Measurements from ENCODE around the gene KCTD16. TPM values are rescaled to one million over a fixed set of nuclear protein-coding genes. Genes with fewer than 3 reads are reported as not detected.

KCTD16 gene
- total and polyA plus RNA-seq, 12 donors: 0.02 to 0.42 (median 0.10) TPM; not detected in 2

GRCh38 chr5:144125163-144125726 lies 45.4 kb upstream of the KCTD16 start:
- WGBS, 2 donors: 72 to 73% methylated on average over 4 of the region's 4 CpGs
- intact Hi-C loops (cut with DNase I): no loop called here
- no peaks in the 10 kb centered on the region for H3K4me1 ChIP-seq
- no peaks in the 10 kb centered on the region for H3K9me3 ChIP-seq
- DNase-seq (no peak), ATAC-seq (no peak)
- TF ChIP-seq, protein P1, sequence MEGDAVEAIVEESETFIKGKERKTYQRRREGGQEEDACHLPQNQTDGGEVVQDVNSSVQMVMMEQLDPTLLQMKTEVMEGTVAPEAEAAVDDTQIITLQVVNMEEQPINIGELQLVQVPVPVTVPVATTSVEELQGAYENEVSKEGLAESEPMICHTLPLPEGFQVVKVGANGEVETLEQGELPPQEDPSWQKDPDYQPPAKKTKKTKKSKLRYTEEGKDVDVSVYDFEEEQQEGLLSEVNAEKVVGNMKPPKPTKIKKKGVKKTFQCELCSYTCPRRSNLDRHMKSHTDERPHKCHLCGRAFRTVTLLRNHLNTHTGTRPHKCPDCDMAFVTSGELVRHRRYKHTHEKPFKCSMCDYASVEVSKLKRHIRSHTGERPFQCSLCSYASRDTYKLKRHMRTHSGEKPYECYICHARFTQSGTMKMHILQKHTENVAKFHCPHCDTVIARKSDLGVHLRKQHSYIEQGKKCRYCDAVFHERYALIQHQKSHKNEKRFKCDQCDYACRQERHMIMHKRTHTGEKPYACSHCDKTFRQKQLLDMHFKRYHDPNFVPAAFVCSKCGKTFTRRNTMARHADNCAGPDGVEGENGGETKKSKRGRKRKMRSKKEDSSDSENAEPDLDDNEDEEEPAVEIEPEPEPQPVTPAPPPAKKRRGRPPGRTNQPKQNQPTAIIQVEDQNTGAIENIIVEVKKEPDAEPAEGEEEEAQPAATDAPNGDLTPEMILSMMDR (IDR thresholded peaks at IDR 0.05): no peak
- H3K27ac ChIP-seq: no peak overlapping the region
- H3K36me3 ChIP-seq: no peaks in the 10 kb centered on the region
- no peak overlapping the region for H3K4me3 ChIP-seq
- no peaks in the 10 kb centered on the region for H3K27me3 ChIP-seq

- TF ChIP-seq, protein P1 (IDR thresholded peaks at IDR 0.05): no peak
- Histone ChIP-seq H3K27me3 (no peaks in the 10 kb centered on the region), H3K4me1 (no peaks in the 10 kb centered on the region), H3K36me3 (no peaks in the 10 kb centered on the region), H3K4me3 (no peak overlapping the region), H3K27ac (no peak overlapping the region), H3K9me3 (peaks cover 0 to 2% (median 0%) of the 10 kb centered on the region in 11 donors)
- DNase-seq: no peak
- no peak for ATAC-seq
- intact Hi-C loops (cut with DNase I): no loop called here
- WGBS, 2 donors: 90 to 95% methylated on average over 4 of the region's 4 CpGs
Observed at GRCh38 chr5:144126707-144127106, 44.0 kb upstream of the KCTD16 start.

- H3K36me3 ChIP-seq: no peaks in the 10 kb centered on the region
- H3K27me3 ChIP-seq: no peaks in the 10 kb centered on the region
- peaks cover 0 to 10% (median 0%) of the 10 kb centered on the region in 11 donors for H3K9me3 ChIP-seq
- no peak for DNase-seq
- H3K4me3 ChIP-seq: no peak overlapping the region
- H3K4me1 ChIP-seq: no peaks in the 10 kb centered on the region
- no peak for ATAC-seq
- WGBS, 2 donors: 66 to 87% methylated on average over 4 of the region's 4 CpGs
- intact Hi-C loops (cut with DNase I): no loop called here
- no peak overlapping the region for H3K27ac ChIP-seq
- TF ChIP-seq, protein P1 (IDR thresholded peaks at IDR 0.05): no peak
Observed at GRCh38 chr5:144128844-144129243, 41.8 kb upstream of the KCTD16 start.

- no peaks in the 10 kb centered on the region for H3K36me3 ChIP-seq
- H3K4me3 ChIP-seq: no peak overlapping the region
- TF ChIP-seq, protein P1 (IDR thresholded peaks at IDR 0.05): no peak
- H3K27ac ChIP-seq: no peak overlapping the region
- H3K27me3 ChIP-seq: no peaks in the 10 kb centered on the region
- no peaks in the 10 kb centered on the region for H3K4me1 ChIP-seq
- 88 to 90% methylated on average over 4 of the region's 4 CpGs for WGBS, 2 donors
- H3K9me3 ChIP-seq: peaks cover 0 to 10% (median 0%) of the 10 kb centered on the region in 11 donors
- intact Hi-C loops (cut with DNase I): loop anchor here in 1 of 10 donors (10.0 kb wide), 1 partner anchor 106 kb away; no protein-coding TSS in a partner anchor
- ATAC-seq (no peak), DNase-seq (no peak)
Observed at GRCh38 chr5:144130306-144130705, 40.4 kb upstream of the KCTD16 start.

Data from heart right ventricle (tissue), 16 donors.